HepG2 (cell line): ENCODE results near the gene SLC2A8. TPM values are rescaled to one million over a fixed set of nuclear protein-coding genes. Genes with fewer than 3 reads are reported as not detected.

Experiments
- E2F1 ChIP-seq: sonication (generic); formaldehyde crosslinking; IDR thresholded peaks from 2 replicates; pipeline ENCODE4 v1.5.0; 2020; ENCODE audit warnings: missing genetic modification reagents
- GPN1 ChIP-seq: sonication (generic); formaldehyde crosslinking; IDR thresholded peaks from 2 replicates; pipeline ENCODE4 v1.5.1; 2020; ENCODE audit warnings: missing genetic modification reagents, borderline replicate concordance
- JUND ChIP-seq: sonication (generic); formaldehyde crosslinking; IDR thresholded peaks from 2 replicates; pipeline ENCODE4 v1.8.0; 2022; ENCODE audit warnings: mild to moderate bottlenecking, missing genetic modification reagents
- KDM3A ChIP-seq: IDR thresholded peaks from 2 replicates; pipeline ENCODE4 v1.6.1; 2018; ENCODE audit warnings: low read depth, missing compliant biosample characterization
- KDM5A ChIP-seq: fragments of 200-600 bp; sonication (generic); IDR thresholded peaks from 2 replicates; pipeline ENCODE4 v1.7.0; 2018; ENCODE audit warnings: antibody characterized with exemption, mild to moderate bottlenecking, low read length, borderline replicate concordance
- MAFK ChIP-seq, 2 experiments: IDR thresholded peaks in 1 of 2; conservative IDR thresholded peaks in 1 of 2; 2 replicates each; pipeline ENCODE4 v1.6.1; 2011; ENCODE audit warnings: improper control_type of control experiment in 2 of 2, low read length in 2 of 2
- MTF1 ChIP-seq: sonication (generic); formaldehyde crosslinking; IDR thresholded peaks from 2 replicates; pipeline ENCODE4 v1.5.0; 2020; ENCODE audit warnings: missing genetic modification reagents
- NR1H2 ChIP-seq: sonication (generic); formaldehyde crosslinking; IDR thresholded peaks from 2 replicates; pipeline ENCODE4 v1.8.1; 2022; ENCODE audit warnings: low read depth, missing genetic modification reagents, borderline replicate concordance
- POGZ ChIP-seq: sonication (generic); formaldehyde crosslinking; IDR thresholded peaks from 2 replicates; pipeline ENCODE4 v1.4.0; 2020; ENCODE audit warnings: mild to moderate bottlenecking, missing genetic modification reagents
- RXRA ChIP-seq: sonication (generic); formaldehyde crosslinking; IDR thresholded peaks from 2 replicates; pipeline ENCODE4 v1.5.1; 2020; ENCODE audit warnings: missing genetic modification reagents
- SP140L ChIP-seq: sonication (generic); formaldehyde crosslinking; IDR thresholded peaks from 2 replicates; pipeline ENCODE4 v1.4.0; 2020; ENCODE audit warnings: missing genetic modification reagents, borderline replicate concordance
- SRSF1 ChIP-seq: fragments of 200-400 bp; formaldehyde crosslinking; optimal IDR thresholded peaks from 2 replicates; pipeline ENCODE3; 2017; ENCODE audit warnings: mild to moderate bottlenecking, low read depth, low read length, moderate library complexity
- SYNCRIP ChIP-seq: fragments of 200-400 bp; formaldehyde crosslinking; IDR thresholded peaks from 2 replicates; pipeline ENCODE4 v1.6.1; 2018; ENCODE audit warnings: mild to moderate bottlenecking, low read depth, low read length; ENCODE audit not compliant: insufficient read depth
- TERF1 ChIP-seq: sonication (generic); formaldehyde crosslinking; IDR thresholded peaks from 2 replicates; pipeline ENCODE4 v1.8.0; 2022; ENCODE audit warnings: mild to moderate bottlenecking, missing genetic modification reagents, moderate library complexity
- ZNF263 ChIP-seq: sonication (generic); formaldehyde crosslinking; IDR thresholded peaks from 2 replicates; pipeline ENCODE4 v1.4.0; 2020; ENCODE audit warnings: missing genetic modification reagents
- ZNF276 ChIP-seq: sonication (generic); formaldehyde crosslinking; IDR thresholded peaks from 2 replicates; pipeline ENCODE4 v1.4.0; 2020; ENCODE audit warnings: mild to moderate bottlenecking, low read depth, missing genetic modification reagents
- ZNF331 ChIP-seq: sonication (generic); formaldehyde crosslinking; IDR thresholded peaks from 2 replicates; pipeline ENCODE4 v1.4.0; 2020; ENCODE audit warnings: missing genetic modification reagents
- ZNF562 ChIP-seq: sonication (generic); formaldehyde crosslinking; IDR thresholded peaks from 2 replicates; pipeline ENCODE4 v1.8.0; 2022; ENCODE audit warnings: missing genetic modification reagents, borderline replicate concordance
- ZNF598 ChIP-seq: sonication (generic); formaldehyde crosslinking; IDR thresholded peaks from 2 replicates; pipeline ENCODE4 v1.5.1; 2020; ENCODE audit warnings: mild to moderate bottlenecking, missing genetic modification reagents, borderline replicate concordance
- ZNF691 ChIP-seq: sonication (generic); formaldehyde crosslinking; IDR thresholded peaks from 2 replicates; pipeline ENCODE4 v1.4.0; 2020; ENCODE audit warnings: missing genetic modification reagents, low read depth, mild to moderate bottlenecking, borderline replicate concordance
- ZSCAN12 ChIP-seq: sonication (generic); formaldehyde crosslinking; IDR thresholded peaks from 2 replicates; pipeline ENCODE4 v1.9.0; 2021; ENCODE audit warnings: mild to moderate bottlenecking, missing genetic modification reagents
- polyA plus RNA-seq, 8 experiments: library from polyadenylated mRNA; depleted of rRNA in 3 of 8; stranded (reverse) in 7 of 8; unstranded in 1 of 8; fragments of >200 nt; fragmentation: Illumina TruSeq in 4 of 8; extraction: Trizol in 4 of 8; gene quantifications; 2 replicates each; pipeline versions ENCODE4 v1.2.1 to v1.2.3, GENCODE V29; 2011 to 2016; ENCODE audit warnings: low read depth in 4 of 8, missing spikeins in 1 of 8, mixed read lengths in 1 of 8; ENCODE audit not compliant: insufficient read depth in 1 of 8
- total RNA-seq, 5 experiments: library from RNA; depleted of rRNA; stranded (reverse); fragments of >200 nt; fragmentation: Illumina TruSeq; extraction: Trizol; gene quantifications; 2 replicates each; pipeline ENCODE4 v1.2.3, GENCODE V29; 2016; ENCODE audit warnings: low read depth in 1 of 5
- TF ChIP-seq, protein P1 (sequence below): sonication (generic); formaldehyde crosslinking; IDR thresholded peaks from 2 replicates; pipeline ENCODE4 v1.4.0; 2020; ENCODE audit warnings: missing genetic modification reagents; ENCODE audit errors: not compliant biosample characterization

Gene SLC2A8
- total and polyA plus RNA-seq, 2 of the 13 experiments (the other 11 are each of a cell fraction or from before 2014, with no cell fraction given), result 22.6 to 48.6 TPM

GRCh38 chr9:127450830-127451607, 54.0 kb downstream of the SLC2A8 start, which contains the start of the genes LRSAM1 and RPL12 (continued):
- TF ChIP-seq TERF1 (CRISPR knock-in tag) (no peak), JUND (CRISPR knock-in tag) (no peak), ZNF263 (no peak), KDM5A (peak; percentile 80; the same call in 1 of the 2 replicates), POGZ (CRISPR knock-in tag) (peak; percentile 80), NR1H2 (CRISPR knock-in tag) (no peak), SP140L (no peak), E2F1 (CRISPR knock-in tag) (peak; percentile 58; the same call in 1 of the 2 replicates), ZNF598 (CRISPR knock-in tag) (no peak), SYNCRIP (no peak), KDM3A (peak; percentile 72; the same call in 1 of the 2 replicates), ZNF691 (CRISPR knock-in tag) (no peak; the same call in 1 of the 2 replicates), MAFK (conservative IDR thresholded peaks at IDR 0.05 in 1 of 2, IDR thresholded peaks at IDR 0.05 in 1 of 2; ENCODE audit: low read length in 2 of 2) (no peak), ZSCAN12 (CRISPR knock-in tag) (no peak; the same call in none of the 2 replicates), ZNF331 (CRISPR knock-in tag) (peak; percentile 75), ZNF276 (CRISPR knock-in tag) (peak; percentile 61), SRSF1 (peak; percentile 61), RXRA (peak; percentile 60), ZNF562 (no peak), MTF1 (peak; percentile 80), GPN1 (CRISPR knock-in tag) (no peak)
- TF ChIP-seq, protein P1, sequence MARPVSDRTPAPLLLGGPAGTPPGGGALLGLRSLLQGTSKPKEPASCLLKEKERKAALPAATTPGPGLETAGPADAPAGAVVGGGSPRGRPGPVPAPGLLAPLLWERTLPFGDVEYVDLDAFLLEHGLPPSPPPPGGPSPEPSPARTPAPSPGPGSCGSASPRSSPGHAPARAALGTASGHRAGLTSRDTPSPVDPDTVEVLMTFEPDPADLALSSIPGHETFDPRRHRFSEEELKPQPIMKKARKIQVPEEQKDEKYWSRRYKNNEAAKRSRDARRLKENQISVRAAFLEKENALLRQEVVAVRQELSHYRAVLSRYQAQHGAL (CRISPR knock-in tag), result peak; percentile 73
